NCI-H82 treated with DMSO at 0.1 percent for 48 hours (cell line): ENCODE measurements around the gene CDC123.
"Not testable (repeated sequence)": the region's sequence is repeated elsewhere in the genome, so short reads cannot be mapped to it uniquely, and the experiment has no call there.

Source experiments
- DNase-seq: peaks from one replicate; lab custom pipeline; 2025; ENCODE audit not compliant: unreplicated experiment; lab: John Stamatoyannopoulos, UW

The CDC123 gene

GRCh38 chr10:12189426-12189825 is 6.6 kb upstream of the CDC123 start:
- DNase-seq: no peak

- DNase-seq: no peak
Observed at GRCh38 chr10:12191715-12192114, 4.3 kb upstream of the CDC123 start.

GRCh38 chr10:12193193-12193592 is 2.8 kb upstream of the CDC123 start:
- DNase-seq: no peak

- no peak for DNase-seq
Observed at GRCh38 chr10:12194752-12195271, 1.2 kb upstream of the CDC123 start.

GRCh38 chr10:12195281-12195602 is 746 bp upstream of the CDC123 start:
- DNase-seq: no peak

GRCh38 chr10:12196531-12197211 is 683 bp downstream of the CDC123 start:
- no peak for DNase-seq

- no peak for DNase-seq
Observed at GRCh38 chr10:12198156-12198555, 2.2 kb downstream of the CDC123 start.

- DNase-seq: no peak
Observed at GRCh38 chr10:12200850-12201249, 4.9 kb downstream of the CDC123 start.

- DNase-seq: no peak
Observed at GRCh38 chr10:12201543-12201942, 5.6 kb downstream of the CDC123 start.

- no peak for DNase-seq
Observed at GRCh38 chr10:12202226-12202625, 6.2 kb downstream of the CDC123 start.

- DNase-seq: no peak
Observed at GRCh38 chr10:12205082-12205481, 9.1 kb downstream of the CDC123 start.

- DNase-seq: no peak
Observed at GRCh38 chr10:12207114-12207513, 11.1 kb downstream of the CDC123 start.

GRCh38 chr10:12208460-12208859 is 12.5 kb downstream of the CDC123 start:
- no peak for DNase-seq

- no peak for DNase-seq
Observed at GRCh38 chr10:12212454-12212853, 16.5 kb downstream of the CDC123 start.

GRCh38 chr10:12213621-12214020 is 17.6 kb downstream of the CDC123 start:
- DNase-seq: no peak

- no peak for DNase-seq
Observed at GRCh38 chr10:12214093-12214492, 18.1 kb downstream of the CDC123 start.

GRCh38 chr10:12214763-12215218 is 18.8 kb downstream of the CDC123 start:
- DNase-seq: no peak

- no peak for DNase-seq
Observed at GRCh38 chr10:12218991-12219390, 23.0 kb downstream of the CDC123 start.

- DNase-seq: no peak
Observed at GRCh38 chr10:12221323-12222298, 25.6 kb downstream of the CDC123 start.

GRCh38 chr10:12225444-12225843 is 29.5 kb downstream of the CDC123 start:
- no peak for DNase-seq

GRCh38 chr10:12226438-12226837 is 30.4 kb downstream of the CDC123 start:
- not testable (repeated sequence) for DNase-seq

GRCh38 chr10:12228851-12229250 is 32.9 kb downstream of the CDC123 start:
- DNase-seq: no peak
